T-cell (primary cell): ENCODE data around the gene BAG5. TPM values are rescaled to one million over a fixed set of nuclear protein-coding genes. Genes with fewer than 3 reads are reported as not detected.

Experiments
- ATAC-seq, 4 experiments: fragments of 200-7000 bp in 3 of 4; fragments of 150-1000 bp in 1 of 4; cut with Tn5 transposase; replicated peaks in 1 of 4; 1 replicate in 3 of 4; 2 replicates in 1 of 4; pipeline ENCODE4 v1.10.0; 2021; ENCODE audit warnings: moderate library complexity in 3 of 4, mild to moderate bottlenecking in 2 of 4, moderate number of reproducible peaks in 1 of 4
- CTCF ChIA-PET, 2 donors: fragments of 300-600 bp; sonication (Branson Sonifier 250); formaldehyde crosslinking; loops; one replicate each; lab custom pipeline; 2022; ENCODE audit warnings: antibody characterized with exemption in 2 of 2; lab: Charles Lee
- POLR2A ChIA-PET, 2 donors: fragments of 300-600 bp; sonication (Branson Sonifier 250); formaldehyde crosslinking; loops; one replicate each; lab custom pipeline; 2022; ENCODE audit warnings: antibody characterized with exemption in 2 of 2; lab: Charles Lee
- DNase-seq, 35 experiments: peaks; one replicate each; pipeline versions ENCODE4 v3.0.0 to v3.0.0-alpha.2; 2013 to 2023
- H3K27ac ChIP-seq: one replicate; pipeline ENCODE4 v1.5.1; 2013; ENCODE audit warnings: low read length
- H3K27me3 ChIP-seq, 2 experiments: replicated peaks in 1 of 2; 1 replicate in 1 of 2; 2 replicates in 1 of 2; pipeline versions ENCODE4 v1.6.1 to v1.7.0; 2013; ENCODE audit warnings: low read length in 1 of 2, mixed read lengths in 1 of 2; ENCODE audit not compliant: control insufficient read depth in 2 of 2, insufficient read depth in 2 of 2; ENCODE audit errors: extremely low read depth in 1 of 2
- H3K36me3 ChIP-seq, 2 donors: 1 replicate in 1 of 2; 2 replicates in 1 of 2; pipeline versions ENCODE4 v1.6.1 to v1.7.0; 2013; ENCODE audit warnings: low read length in 1 of 2; ENCODE audit not compliant: control insufficient read depth in 2 of 2, insufficient read depth in 1 of 2; ENCODE audit errors: extremely low read depth in 1 of 2
- H3K4me1 ChIP-seq, 2 experiments: 1 replicate in 1 of 2; 2 replicates in 1 of 2; pipeline versions ENCODE4 v1.6.1 to v1.7.0; 2013; ENCODE audit warnings: low read length in 2 of 2, mixed read lengths in 1 of 2; ENCODE audit not compliant: insufficient read depth in 2 of 2, control insufficient read depth in 1 of 2; ENCODE audit errors: extremely low read depth in 1 of 2
- H3K4me3 ChIP-seq, 2 donors: 1 replicate in 1 of 2; 2 replicates in 1 of 2; pipeline versions ENCODE4 v1.5.1 to v1.7.0; 2013; ENCODE audit warnings: mild to moderate bottlenecking in 2 of 2, low read length in 1 of 2, moderate library complexity in 1 of 2; ENCODE audit not compliant: control insufficient read depth in 1 of 2; ENCODE audit errors: extremely low read depth in 1 of 2
- H3K9me3 ChIP-seq: 2 replicates; pipeline ENCODE4 v1.7.0; 2013
- H3K27ac Mint-ChIP-seq, 2 donors: one replicate each; pipeline ENCODE4 v1.8.0; 2020 to 2021; ENCODE audit warnings: mild to moderate bottlenecking in 2 of 2, mixed read lengths in 2 of 2
- H3K27me3 Mint-ChIP-seq, 2 donors: one replicate each; pipeline ENCODE4 v1.8.0; 2021 to 2022; ENCODE audit warnings: mixed read lengths in 2 of 2
- H3K36me3 Mint-ChIP-seq: one replicate; pipeline ENCODE4 v1.8.0; 2021; ENCODE audit warnings: mixed read lengths
- H3K4me1 Mint-ChIP-seq, 3 donors: one replicate each; pipeline ENCODE4 v1.8.0; 2020 to 2022; ENCODE audit warnings: mixed read lengths in 3 of 3, mild to moderate bottlenecking in 1 of 3
- H3K4me3 Mint-ChIP-seq, 3 donors: one replicate each; pipeline ENCODE4 v1.8.0; 2020 to 2022; ENCODE audit warnings: mild to moderate bottlenecking in 3 of 3, mixed read lengths in 3 of 3, moderate library complexity in 3 of 3
- H3K9me3 Mint-ChIP-seq, 3 donors: one replicate each; pipeline ENCODE4 v1.8.0; 2020 to 2022; ENCODE audit warnings: mixed read lengths in 3 of 3
- WGBS: methylation state at CpG from one replicate; pipeline ENCODE4 v1.1.5; 2013; ENCODE audit warnings: missing lambda C conversion rate; ENCODE audit not compliant: insufficient coverage; 5-methylcytosine and 5-hydroxymethylcytosine counted together
- total RNA-seq, 35 experiments: library from RNA in 6 of 35; stranded (reverse) in 6 of 35; fragments of 120-200 nt in 1 of 35; gene quantifications; one replicate each; pipeline versions ENCODE4 v1.2.1 to v1.2.4 and lab custom pipeline; 2013 to 2026

Gene BAG5
- total RNA-seq, 5 donors from 2014 or later (not counting 1 experiment from before 2014, with no cell fraction given), result 28.2 to 36.3 (median 31.1) TPM

DNA sequence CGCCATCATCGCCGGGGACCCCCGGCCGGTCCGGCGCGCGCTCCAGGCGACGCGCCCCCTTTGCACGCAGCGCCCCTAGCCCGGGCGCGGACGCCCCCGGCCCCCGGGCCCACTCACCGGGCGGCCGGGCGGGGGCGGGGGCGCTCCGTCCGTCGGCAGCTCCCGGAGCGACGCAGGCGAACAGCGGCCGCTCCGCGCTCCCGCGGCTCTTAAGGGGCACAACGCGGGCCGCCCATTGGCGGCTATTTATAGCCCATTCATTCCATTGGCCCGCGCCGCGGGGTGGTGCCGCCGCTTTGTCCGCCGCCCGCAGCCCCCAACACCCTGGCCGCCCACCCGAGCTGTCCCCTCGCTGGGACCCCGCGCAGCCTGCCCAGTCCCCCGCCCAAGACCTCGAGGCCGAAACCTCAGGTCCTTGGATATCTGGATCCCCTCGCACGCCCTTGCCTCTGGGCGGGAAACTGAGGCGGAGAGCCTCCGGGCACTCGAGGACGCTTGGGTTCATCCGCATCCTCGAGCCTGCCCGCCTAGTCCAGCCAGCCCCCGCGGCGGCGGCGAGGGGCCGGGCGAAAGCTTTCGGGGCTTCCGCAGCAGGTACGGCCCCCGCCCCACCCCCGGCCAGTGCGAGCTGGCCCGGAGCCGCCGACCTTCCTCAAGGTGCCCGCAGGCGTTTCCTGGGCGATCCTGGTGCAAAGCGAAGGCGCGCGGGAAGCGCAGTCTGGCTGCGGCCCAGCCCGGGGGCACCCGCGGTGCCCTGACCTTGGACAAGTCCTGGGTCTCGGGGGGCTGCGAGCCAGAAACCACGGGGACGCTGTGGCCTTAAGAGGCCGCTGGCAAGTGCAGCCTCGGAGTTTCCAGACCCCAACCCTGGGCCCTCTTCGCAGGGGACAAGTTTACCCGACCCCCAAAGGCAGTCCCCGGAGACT is 39.5 kb downstream of the BAG5 start, which contains the start of gene CKB:
Gene CKB, minus strand, starts transcription at position 182 of the 926 bp plus-strand sequence. CDS start 337 bp downstream, outside the sequence.
- Histone ChIP-seq H3K36me3 (no peaks in the 10 kb centered on the region), H3K27me3 (peaks cover 3 to 58% of the 10 kb centered on the region in 2 experiments), H3K4me3 (peak within 1 kb of the TSS; percentile 27 to 57), H3K4me1 (peaks cover 2 to 53% of the 10 kb centered on the region in 2 experiments), H3K27ac (no peak within 1 kb of the TSS), H3K9me3 (no peaks in the 10 kb centered on the region)
- POLR2A ChIA-PET, result no interaction called here
- Mint-ChIP-seq H3K9me3 (no peaks in the 10 kb centered on the region), H3K4me1 (peaks cover 14 to 25% (median 24%) of the 10 kb centered on the region in 3 donors), H3K36me3 (no peaks in the 10 kb centered on the region), H3K27ac (no peak within 1 kb of the TSS), H3K4me3 (peak within 1 kb of the TSS; percentile 51 to 55 (median 52)), H3K27me3 (peaks cover 6 to 12% of the 10 kb centered on the region in 2 donors)
- 10% methylated on average over 105 of the region's 107 CpGs for WGBS
- DNase-seq (peak in 1 of 35 experiments; percentile 34), ATAC-seq (no peak)
- CTCF ChIA-PET, result interaction anchor here in 1 of 2 donors (1.2 kb wide), 1 partner anchor 30 kb away, joined by 3 read pairs; no protein-coding TSS in a partner anchor

DNA sequence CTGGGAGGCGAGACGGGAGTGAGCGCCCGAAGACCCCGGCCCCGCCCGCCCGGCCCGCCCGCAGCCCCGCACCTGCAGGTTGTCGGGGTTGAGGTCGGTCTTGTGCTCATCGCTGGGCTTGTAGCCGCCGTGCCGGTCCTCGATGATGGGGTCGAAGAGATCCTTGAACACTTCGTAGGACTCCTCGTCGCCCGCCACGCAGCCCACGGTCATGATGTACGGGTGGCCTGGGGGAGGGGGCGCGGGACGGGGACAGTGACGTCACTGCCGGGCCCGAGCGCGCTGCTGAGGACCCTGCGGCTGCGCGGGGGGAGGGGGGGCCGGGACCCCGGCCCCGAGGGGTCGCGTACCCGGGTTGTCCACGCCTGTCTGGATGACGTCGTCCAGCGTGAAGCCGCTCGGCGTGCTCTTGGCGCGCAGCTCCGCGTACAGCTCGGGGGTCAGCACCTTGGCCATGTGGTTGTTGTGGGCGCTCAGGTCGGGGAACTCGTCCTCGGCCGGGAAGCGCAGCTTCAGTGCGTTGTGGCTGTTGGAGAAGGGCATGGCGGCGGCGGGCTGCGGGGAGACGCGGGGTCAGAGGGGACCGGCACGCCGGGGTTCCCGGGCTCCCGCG is 40.4 kb downstream of the BAG5 start:
- H3K4me1 Mint-ChIP-seq, result peaks cover 9 to 18% (median 16%) of the 10 kb centered on the region in 3 donors
- ChIA-PET CTCF (interaction anchor here (1.2 to 1.7 kb wide), 3 partner anchors 31 to 49 kb away, joined by 3 to 4 read pairs (median 3); no protein-coding TSS in a partner anchor), POLR2A (no interaction called here)
- 2% methylated on average over 70 of the region's 74 CpGs for WGBS
- peaks cover 6 to 12% of the 10 kb centered on the region in 2 donors for H3K27me3 Mint-ChIP-seq
- H3K36me3 Mint-ChIP-seq, result no peaks in the 10 kb centered on the region
- peak overlapping the region; percentile 44 to 55 (median 51) for H3K4me3 Mint-ChIP-seq
- peaks cover 3 to 58% of the 10 kb centered on the region in 2 experiments for H3K27me3 ChIP-seq
- peak overlapping the region; percentile 27 to 57 for H3K4me3 ChIP-seq
- H3K27ac Mint-ChIP-seq, result no peak overlapping the region
- ATAC-seq, result peak in 2 of 4 experiments; percentile 3 to 4
- H3K9me3 Mint-ChIP-seq, result no peaks in the 10 kb centered on the region
- H3K27ac ChIP-seq, result no peak overlapping the region
- H3K9me3 ChIP-seq, result no peaks in the 10 kb centered on the region
- no peaks in the 10 kb centered on the region for H3K36me3 ChIP-seq
- DNase-seq, result peak in 3 of 35 experiments; percentile 23 to 37 (median 25)
- peaks cover 2 to 47% of the 10 kb centered on the region in 2 experiments for H3K4me1 ChIP-seq

DNA sequence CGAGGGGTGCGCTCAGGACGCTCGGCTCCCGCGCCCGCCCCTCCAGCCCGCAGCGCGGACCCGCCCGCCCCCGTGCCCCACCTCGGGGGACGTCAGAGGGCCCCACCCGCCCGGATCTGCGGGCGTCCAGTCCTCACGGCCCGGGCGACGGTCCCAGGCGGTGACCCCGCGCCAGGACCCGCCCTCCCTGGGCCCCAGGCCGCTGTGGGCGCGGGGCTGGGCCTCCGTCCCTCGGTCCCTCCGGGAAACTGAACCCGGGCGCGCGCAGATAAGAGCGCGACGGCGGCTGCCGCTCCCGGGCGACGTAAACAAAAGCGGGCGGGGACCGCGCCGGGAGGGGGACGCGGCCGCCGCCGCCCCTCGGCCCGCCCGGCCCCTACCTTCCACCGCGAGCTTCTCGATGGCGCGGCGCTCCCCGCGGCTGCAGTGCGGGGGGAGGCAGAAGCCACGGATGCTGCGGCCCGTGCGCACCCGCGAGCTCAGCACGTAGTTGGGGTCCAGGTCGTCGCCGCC is 41.0 kb downstream of the BAG5 start:
- under 1% methylated on average over 73 of the region's 77 CpGs for WGBS
- Mint-ChIP-seq H3K27me3 (peaks cover 6 to 12% of the 10 kb centered on the region in 2 donors), H3K4me3 (peak overlapping the region in 1 of 3 donors; percentile 63), H3K4me1 (peaks cover 8 to 16% (median 11%) of the 10 kb centered on the region in 3 donors), H3K27ac (no peak overlapping the region), H3K9me3 (no peaks in the 10 kb centered on the region), H3K36me3 (no peaks in the 10 kb centered on the region)
- ChIA-PET CTCF (interaction anchor here (1.2 to 1.7 kb wide), 3 partner anchors 32 to 50 kb away, joined by 3 to 4 read pairs (median 3); no protein-coding TSS in a partner anchor), POLR2A (no interaction called here)
- H3K27ac ChIP-seq, result no peak overlapping the region
- no peaks in the 10 kb centered on the region for H3K9me3 ChIP-seq
- ATAC-seq (peak; percentile 13 to 33 (median 29)), DNase-seq (peak in 2 of 35 experiments; percentile 28 to 39)
- peaks cover 2 to 46% of the 10 kb centered on the region in 2 experiments for H3K4me1 ChIP-seq
- H3K36me3 ChIP-seq, result no peaks in the 10 kb centered on the region
- H3K27me3 ChIP-seq, result peaks cover 3 to 58% of the 10 kb centered on the region in 2 experiments
- peak overlapping the region; percentile 49 to 60 for H3K4me3 ChIP-seq

DNA sequence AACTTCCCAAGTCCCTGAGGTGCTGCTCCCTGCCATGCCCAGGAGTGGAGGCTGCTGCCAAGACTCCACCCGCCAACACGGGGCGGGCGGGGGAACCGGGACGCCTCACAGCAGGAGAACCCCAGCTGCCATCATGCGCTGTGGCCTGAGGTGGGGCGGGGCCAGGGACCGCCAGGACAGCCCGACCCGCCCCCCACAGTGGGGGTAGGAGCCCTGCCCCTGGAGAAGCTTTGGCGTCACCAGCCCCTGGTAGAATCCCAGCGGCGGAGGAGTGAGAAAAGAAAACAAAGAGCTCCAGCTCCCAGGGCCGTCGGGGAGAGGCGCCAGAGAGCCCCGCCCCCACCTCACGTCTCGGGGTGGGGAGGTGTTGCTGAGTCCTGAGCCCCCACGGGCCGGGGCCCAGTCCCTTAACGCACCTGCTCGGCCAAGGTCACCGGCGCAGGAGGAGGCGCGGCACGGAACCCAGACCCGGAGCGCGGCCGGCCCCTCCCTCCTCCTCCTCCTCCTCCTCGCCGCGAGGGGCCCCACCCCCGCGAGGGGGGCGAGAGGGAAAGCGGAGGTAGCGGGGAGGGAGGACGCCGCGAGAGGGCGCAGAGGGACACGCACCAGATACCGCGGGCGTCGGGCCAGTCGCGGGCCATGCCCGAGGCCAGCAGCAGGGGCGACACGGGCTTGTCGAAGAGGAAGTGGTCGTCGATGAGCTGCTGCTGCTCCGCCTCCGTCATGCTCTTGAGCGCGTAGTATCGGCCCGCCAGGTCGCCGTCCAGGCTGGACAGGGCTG is 41.6 kb downstream of the BAG5 start:
- peaks cover 2 to 45% of the 10 kb centered on the region in 2 experiments for H3K4me1 ChIP-seq
- ATAC-seq, result peak; percentile 68 to 78 (median 72)
- no peaks in the 10 kb centered on the region for H3K36me3 ChIP-seq
- H3K27me3 ChIP-seq, result peaks cover 3 to 58% of the 10 kb centered on the region in 2 experiments
- Mint-ChIP-seq H3K36me3 (no peaks in the 10 kb centered on the region), H3K27me3 (peaks cover 6 to 12% of the 10 kb centered on the region in 2 donors), H3K4me3 (peak overlapping the region; percentile 44 to 64 (median 63)), H3K27ac (no peak overlapping the region), H3K4me1 (peaks cover 8 to 15% (median 10%) of the 10 kb centered on the region in 3 donors), H3K9me3 (no peaks in the 10 kb centered on the region)
- H3K4me3 ChIP-seq, result peak overlapping the region; percentile 49 to 60
- DNase-seq, result peak; percentile 36 to 81 (median 55)
- no peaks in the 10 kb centered on the region for H3K9me3 ChIP-seq
- no peak overlapping the region for H3K27ac ChIP-seq
- CTCF ChIA-PET, result interaction anchor here (1.1 to 1.7 kb wide), 3 partner anchors 30 to 50 kb away, joined by 3 to 4 read pairs (median 3); no protein-coding TSS in a partner anchor
- POLR2A ChIA-PET, result no interaction called here
- 2% methylated on average over 44 of the region's 66 CpGs for WGBS

DNA sequence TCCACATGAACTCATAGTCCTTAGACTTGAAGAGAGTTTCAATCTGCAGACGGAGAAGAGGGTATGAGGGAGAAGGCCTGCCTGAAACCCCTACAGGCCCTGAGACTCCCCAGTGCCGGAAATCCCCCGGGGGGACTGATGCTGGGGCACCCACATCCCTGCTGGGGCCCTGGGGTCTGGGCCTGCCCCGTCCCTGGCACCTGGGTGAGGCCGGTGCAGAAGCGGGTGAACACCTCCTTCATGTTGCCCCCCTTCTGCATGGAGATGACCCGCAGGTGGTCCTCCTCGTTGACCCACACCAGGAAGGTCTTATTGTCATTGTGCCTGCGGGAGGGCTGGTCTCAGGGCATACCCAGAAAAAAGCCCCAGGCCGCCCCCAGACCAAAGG is 42.2 kb downstream of the BAG5 start:
- H3K4me3 ChIP-seq, result no peak overlapping the region
- CTCF ChIA-PET, result interaction anchor here in 1 of 2 donors (0.6 to 1.1 kb wide), 2 partner anchors 31 to 44 kb away, joined by 3 to 4 read pairs; no protein-coding TSS in a partner anchor
- no peaks in the 10 kb centered on the region for H3K9me3 Mint-ChIP-seq
- H3K36me3 ChIP-seq, result no peaks in the 10 kb centered on the region
- 74% methylated on average over 10 of the region's 10 CpGs for WGBS
- peak overlapping the region; percentile 55 to 63 (median 56) for H3K4me3 Mint-ChIP-seq
- H3K36me3 Mint-ChIP-seq, result no peaks in the 10 kb centered on the region
- H3K27ac ChIP-seq, result no peak overlapping the region
- H3K4me1 Mint-ChIP-seq, result peaks cover 8 to 15% (median 10%) of the 10 kb centered on the region in 3 donors
- H3K27me3 ChIP-seq, result peaks cover 3 to 58% of the 10 kb centered on the region in 2 experiments
- DNase-seq, result no peak
- H3K9me3 ChIP-seq, result no peaks in the 10 kb centered on the region
- H3K27me3 Mint-ChIP-seq, result peaks cover 6 to 12% of the 10 kb centered on the region in 2 donors
- H3K4me1 ChIP-seq, result peaks cover 2 to 45% of the 10 kb centered on the region in 2 experiments
- no peak for ATAC-seq
- POLR2A ChIA-PET, result no interaction called here
- H3K27ac Mint-ChIP-seq, result no peak overlapping the region
